Activated naive CD4-positive, alpha-beta T cell treated with anti-CD3 and anti-CD28 coated beads for 36 hours (primary cell): ENCODE measurements around the gene TPCN2. TPM values are rescaled to one million over a fixed set of nuclear protein-coding genes. Genes with fewer than 3 reads are reported as not detected.

Experiments
- CTCF ChIA-PET: fragments of 350-600 bp; sonication (Branson Sonifier 250); formaldehyde crosslinking; loops from one replicate; lab custom pipeline; 2021; ENCODE audit warnings: antibody characterized with exemption; lab: Charles Lee
- DNase-seq: peaks from one replicate; pipeline ENCODE4 v3.0.0-alpha.2; 2020
- H3K27ac Mint-ChIP-seq: one replicate; pipeline ENCODE4 v1.8.0; 2021; ENCODE audit warnings: mild to moderate bottlenecking, mixed read lengths
- H3K27me3 Mint-ChIP-seq: one replicate; pipeline ENCODE4 v1.8.0; 2021; ENCODE audit warnings: low read depth, mixed read lengths
- H3K36me3 Mint-ChIP-seq: one replicate; pipeline ENCODE4 v1.8.0; 2021; ENCODE audit warnings: low read depth, mixed read lengths
- H3K4me1 Mint-ChIP-seq: one replicate; pipeline ENCODE4 v1.8.0; 2021; ENCODE audit warnings: low read depth, mixed read lengths
- H3K4me3 Mint-ChIP-seq: one replicate; pipeline ENCODE4 v1.8.0; 2021; ENCODE audit warnings: mild to moderate bottlenecking, moderate library complexity, mixed read lengths
- H3K9me3 Mint-ChIP-seq: one replicate; pipeline ENCODE4 v1.8.0; 2021; ENCODE audit warnings: mixed read lengths
- intact Hi-C: fragments of 100-400 bp; cut with micrococcal nuclease; formaldehyde crosslinking; loops from one replicate; pipeline ENCODE4 v1.15.1; 2023
- total RNA-seq, 2 experiments: library from RNA; stranded (reverse); gene quantifications; one replicate each; pipeline ENCODE4 v1.2.3, GENCODE V29; 2021

The TPCN2 gene
- total RNA-seq, 2 experiments from 2014 or later, result 7.0 to 8.0 TPM

GRCh38 chr11:69111624-69112542 lies 63.2 kb downstream of the TPCN2 start:
- H3K4me3 Mint-ChIP-seq, result no peak overlapping the region
- no peaks in the 10 kb centered on the region for H3K36me3 Mint-ChIP-seq
- H3K4me1 Mint-ChIP-seq, result peaks cover 4% of the 10 kb centered on the region
- no peak overlapping the region for H3K27ac Mint-ChIP-seq
- CTCF ChIA-PET, result interaction anchor here (1.0 kb wide), 1 partner anchor 181 kb away, joined by 3 read pairs; no protein-coding TSS in a partner anchor
- intact Hi-C loops, result no loop called here
- H3K27me3 Mint-ChIP-seq, result no peaks in the 10 kb centered on the region
- peaks cover 3% of the 10 kb centered on the region for H3K9me3 Mint-ChIP-seq
- no peak for DNase-seq

- H3K4me3 Mint-ChIP-seq, result no peak overlapping the region
- intact Hi-C loops, result no loop called here
- CTCF ChIA-PET, result interaction anchor here (1.4 kb wide), 1 partner anchor 11 kb away, joined by 5 read pairs; no protein-coding TSS in a partner anchor
Measured at GRCh38 chr11:69113226-69113625, 64.5 kb downstream of the TPCN2 start.

GRCh38 chr11:69113646-69114340 lies 65.1 kb downstream of the TPCN2 start:
- Mint-ChIP-seq H3K27me3 (no peaks in the 10 kb centered on the region), H3K4me1 (peaks cover 2% of the 10 kb centered on the region), H3K36me3 (no peaks in the 10 kb centered on the region), H3K9me3 (peaks cover 3% of the 10 kb centered on the region), H3K4me3 (no peak overlapping the region), H3K27ac (no peak overlapping the region)
- intact Hi-C loops, result no loop called here
- DNase-seq, result no peak
- CTCF ChIA-PET, result interaction anchor here (1.4 kb wide), 1 partner anchor 12 kb away, joined by 5 read pairs; no protein-coding TSS in a partner anchor

More at GRCh38 chr11:69113226-69113625, 64.5 kb downstream of the TPCN2 start:
- no peak for DNase-seq
- Mint-ChIP-seq H3K4me1 (peaks cover 2% of the 10 kb centered on the region), H3K27ac (peak overlapping the region; percentile 21), H3K36me3 (no peaks in the 10 kb centered on the region), H3K9me3 (peaks cover 3% of the 10 kb centered on the region), H3K27me3 (no peaks in the 10 kb centered on the region)

- H3K36me3 Mint-ChIP-seq, result no peaks in the 10 kb centered on the region
- H3K27ac Mint-ChIP-seq, result no peak overlapping the region
- no peaks in the 10 kb centered on the region for H3K27me3 Mint-ChIP-seq
- peaks cover 2% of the 10 kb centered on the region for H3K4me1 Mint-ChIP-seq
- H3K9me3 Mint-ChIP-seq, result peaks cover 8% of the 10 kb centered on the region
- intact Hi-C loops, result no loop called here
- H3K4me3 Mint-ChIP-seq, result no peak overlapping the region
- CTCF ChIA-PET, result interaction anchor here (1.4 kb wide), 1 partner anchor 12 kb away, joined by 5 read pairs; no protein-coding TSS in a partner anchor
- DNase-seq, result no peak
Measured at GRCh38 chr11:69114362-69114761, 65.6 kb downstream of the TPCN2 start.

- H3K9me3 Mint-ChIP-seq, result peaks cover 9% of the 10 kb centered on the region
- no peak overlapping the region for H3K27ac Mint-ChIP-seq
- no peak for DNase-seq
- H3K4me1 Mint-ChIP-seq, result peaks cover 2% of the 10 kb centered on the region
- CTCF ChIA-PET, result interaction anchor here (1.4 kb wide), 1 partner anchor 13 kb away, joined by 5 read pairs; no protein-coding TSS in a partner anchor
- intact Hi-C loops, result no loop called here
- H3K36me3 Mint-ChIP-seq, result no peaks in the 10 kb centered on the region
- H3K4me3 Mint-ChIP-seq, result no peak overlapping the region
- no peaks in the 10 kb centered on the region for H3K27me3 Mint-ChIP-seq
Measured at GRCh38 chr11:69114811-69115523, 66.2 kb downstream of the TPCN2 start.

- CTCF ChIA-PET, result no interaction called here
- no peaks in the 10 kb centered on the region for H3K36me3 Mint-ChIP-seq
- no peaks in the 10 kb centered on the region for H3K27me3 Mint-ChIP-seq
- no peak for DNase-seq
- no peak overlapping the region for H3K4me3 Mint-ChIP-seq
- intact Hi-C loops, result no loop called here
- peaks cover 6% of the 10 kb centered on the region for H3K4me1 Mint-ChIP-seq
- H3K27ac Mint-ChIP-seq, result no peak overlapping the region
- H3K9me3 Mint-ChIP-seq, result peaks cover 6% of the 10 kb centered on the region
Measured at GRCh38 chr11:69115586-69116560, 67.1 kb downstream of the TPCN2 start.

- Mint-ChIP-seq H3K9me3 (peaks cover 6% of the 10 kb centered on the region), H3K4me3 (no peak overlapping the region), H3K27me3 (no peaks in the 10 kb centered on the region), H3K27ac (no peak overlapping the region), H3K36me3 (no peaks in the 10 kb centered on the region), H3K4me1 (peaks cover 13% of the 10 kb centered on the region)
- intact Hi-C loops, result no loop called here
- CTCF ChIA-PET, result no interaction called here
- no peak for DNase-seq
Measured at GRCh38 chr11:69116671-69117070, 67.9 kb downstream of the TPCN2 start.

GRCh38 chr11:69119190-69119589 lies 70.5 kb downstream of the TPCN2 start:
- intact Hi-C loops, result no loop called here
- CTCF ChIA-PET, result interaction anchor here (0.7 kb wide), 1 partner anchor 617 kb away, joined by 6 read pairs; no protein-coding TSS in a partner anchor
- Mint-ChIP-seq H3K4me3 (no peak overlapping the region), H3K27ac (no peak overlapping the region), H3K4me1 (peaks cover 37% of the 10 kb centered on the region), H3K9me3 (peaks cover 6% of the 10 kb centered on the region), H3K36me3 (no peaks in the 10 kb centered on the region), H3K27me3 (no peaks in the 10 kb centered on the region)
- no peak for DNase-seq

GRCh38 chr11:69120096-69120875 lies 71.6 kb downstream of the TPCN2 start:
- DNase-seq, result no peak
- Mint-ChIP-seq H3K27me3 (no peaks in the 10 kb centered on the region), H3K27ac (no peak overlapping the region), H3K9me3 (peaks cover 6% of the 10 kb centered on the region), H3K4me1 (peaks cover 44% of the 10 kb centered on the region), H3K36me3 (no peaks in the 10 kb centered on the region), H3K4me3 (no peak overlapping the region)
- intact Hi-C loops, result loop anchor here (5.0 to 10.0 kb wide), 3 partner anchors 117 to 325 kb away; no protein-coding TSS in a partner anchor
- CTCF ChIA-PET, result no interaction called here

- H3K4me1 Mint-ChIP-seq, result peaks cover 44% of the 10 kb centered on the region
- no peaks in the 10 kb centered on the region for H3K27me3 Mint-ChIP-seq
- no peak overlapping the region for H3K4me3 Mint-ChIP-seq
- H3K9me3 Mint-ChIP-seq, result peaks cover 6% of the 10 kb centered on the region
- no peak for DNase-seq
- intact Hi-C loops, result loop anchor here (5.0 to 10.0 kb wide), 3 partner anchors 116 to 324 kb away; no protein-coding TSS in a partner anchor
- no peaks in the 10 kb centered on the region for H3K36me3 Mint-ChIP-seq
- CTCF ChIA-PET, result no interaction called here
- no peak overlapping the region for H3K27ac Mint-ChIP-seq
Measured at GRCh38 chr11:69121021-69121420, 72.3 kb downstream of the TPCN2 start.
